Mammary epithelial cell (primary cell): ENCODE results near the gene CHMP6.

Experiments
- CTCF ChIP-seq, 2 donors: IDR thresholded peaks in 1 of 2; conservative IDR thresholded peaks in 1 of 2; 2 replicates each; pipeline ENCODE4 v1.5.1; 2011 to 2012; ENCODE audit warnings: inconsistent platforms in 2 of 2, low read length in 2 of 2, mild to moderate bottlenecking in 2 of 2, control low read depth in 1 of 2, low read depth in 1 of 2; ENCODE audit not compliant: insufficient read depth in 1 of 2; ENCODE audit errors: extremely low read depth in 1 of 2
- EZH2 ChIP-seq: IDR thresholded peaks from 2 replicates; pipeline ENCODE4 v1.6.1; 2012; ENCODE audit warnings: low read length, inconsistent platforms, borderline replicate concordance

- no peak for TF ChIP-seq CTCF (conservative IDR thresholded peaks at IDR 0.05 in 1 of 2, IDR thresholded peaks at IDR 0.05 in 1 of 2; ENCODE audit: extremely low read depth in 1 of 2, insufficient read depth in 1 of 2, low read depth in 1 of 2, low read length in 2 of 2)
- no peak for TF ChIP-seq EZH2
These were observed 22.0 kb downstream of the CHMP6 start for GRCh38 chr17:81013642-81014041.
